ENCODE results near the gene RAB14.
"Not testable (repeated sequence)": the region's sequence is repeated elsewhere in the genome, so short reads cannot be mapped to it uniquely, and the experiment has no call there.

Gene RAB14

DNA sequence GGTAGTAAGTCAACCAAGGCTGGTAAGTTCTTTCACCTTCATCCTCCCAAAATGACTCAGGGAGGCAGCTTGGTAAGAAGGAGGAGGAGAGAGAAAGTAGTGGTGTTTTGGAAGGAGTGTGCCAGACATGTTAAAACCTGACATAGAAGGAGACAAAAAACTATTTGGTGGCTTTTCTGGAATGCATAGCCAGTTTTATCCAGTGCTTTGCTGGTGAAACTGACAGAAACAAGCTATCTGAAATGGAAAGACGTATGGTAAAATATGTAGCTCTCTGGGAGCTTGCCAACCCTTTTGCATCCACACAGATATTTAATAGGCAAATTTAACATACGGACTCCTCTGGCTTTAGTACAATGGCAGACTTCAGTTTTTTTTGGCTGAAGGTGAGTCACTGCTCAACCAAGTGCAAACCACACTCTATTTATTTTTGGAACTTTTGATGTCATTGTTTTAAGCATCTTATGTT is 45.4 kb downstream of the RAB14 start:
- no peak for DNase-seq (ENCODE audit: low read depth, low spot score)

DNA sequence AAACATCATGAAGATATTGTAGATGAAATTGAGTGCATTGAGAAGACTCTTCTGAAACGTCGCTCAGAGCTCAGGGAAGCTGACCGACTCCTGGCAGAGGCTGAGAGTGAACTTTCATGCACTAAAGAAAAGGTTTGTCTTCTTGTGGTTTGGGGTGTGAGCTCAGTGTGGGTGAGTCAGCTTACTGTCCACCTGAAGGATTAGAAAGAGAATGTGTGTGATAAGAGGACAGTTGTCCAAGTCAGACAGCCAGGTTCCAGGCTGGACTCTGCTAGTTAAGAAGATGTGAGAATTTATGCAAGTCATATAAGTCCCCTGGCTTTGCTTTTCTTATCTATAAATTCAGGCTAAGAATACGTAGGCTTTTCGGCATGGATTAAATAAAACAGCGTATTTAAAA is 46.9 kb downstream of the RAB14 start:
- DNase-seq (ENCODE audit: low read depth, low spot score), result no peak

DNA sequence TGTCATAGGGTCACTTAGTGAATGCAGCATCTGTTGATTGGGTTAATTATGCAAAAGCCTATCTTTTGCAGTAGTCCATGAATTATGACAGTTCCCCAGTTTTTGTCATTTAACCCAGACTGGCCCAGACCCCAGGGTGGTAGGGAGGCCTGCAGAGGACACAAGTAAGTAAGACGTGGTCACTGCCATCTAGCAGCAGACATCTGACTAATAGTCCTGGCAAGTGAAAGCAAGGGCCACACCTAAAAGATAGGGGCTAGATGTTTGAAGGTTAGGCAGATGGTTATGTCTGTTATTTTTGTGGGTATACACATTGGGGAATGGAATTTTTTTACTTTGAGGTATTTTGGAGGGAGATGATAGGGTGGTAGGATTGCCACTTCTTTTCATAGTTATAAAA is 48.0 kb downstream of the RAB14 start:
- DNase-seq (ENCODE audit: low read depth, low spot score), result no peak

DNA sequence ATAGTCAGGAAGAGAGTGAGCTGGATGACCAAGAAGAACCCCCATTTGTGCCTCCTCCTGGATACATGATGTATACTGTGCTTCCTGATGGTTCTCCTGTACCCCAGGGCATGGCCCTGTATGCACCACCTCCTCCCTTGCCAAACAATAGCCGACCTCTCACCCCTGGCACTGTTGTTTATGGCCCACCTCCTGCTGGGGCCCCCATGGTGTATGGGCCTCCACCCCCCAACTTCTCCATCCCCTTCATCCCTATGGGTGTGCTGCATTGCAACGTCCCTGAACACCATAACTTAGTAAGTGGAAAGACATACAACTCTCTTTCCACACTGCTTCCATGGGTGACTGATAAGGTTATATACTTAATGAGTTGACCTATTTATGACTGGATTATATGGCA is 51.5 kb downstream of the RAB14 start:
- no peak for DNase-seq (ENCODE audit: low read depth, low spot score)

DNA sequence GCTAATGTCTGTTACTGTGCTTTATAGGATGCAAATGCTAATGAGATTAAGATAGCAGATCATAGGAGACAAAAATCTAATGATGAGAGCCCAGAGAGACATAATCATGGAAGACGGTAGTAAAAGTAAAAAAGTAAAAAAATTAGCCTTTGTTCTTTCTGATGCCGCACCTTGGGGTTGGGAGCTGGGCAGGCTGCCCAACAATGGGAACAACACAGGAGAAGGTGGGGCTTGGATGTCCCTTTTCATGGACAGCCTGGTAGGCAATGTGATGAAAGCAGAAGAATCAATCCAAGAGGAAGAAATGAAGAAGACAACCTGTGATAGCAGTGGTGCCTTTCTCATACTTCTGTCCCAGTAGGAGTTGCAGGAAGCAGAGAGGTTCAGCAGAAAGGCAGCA is 57.2 kb downstream of the RAB14 start:
- DNase-seq (ENCODE audit: low read depth, low spot score), result no peak

DNA sequence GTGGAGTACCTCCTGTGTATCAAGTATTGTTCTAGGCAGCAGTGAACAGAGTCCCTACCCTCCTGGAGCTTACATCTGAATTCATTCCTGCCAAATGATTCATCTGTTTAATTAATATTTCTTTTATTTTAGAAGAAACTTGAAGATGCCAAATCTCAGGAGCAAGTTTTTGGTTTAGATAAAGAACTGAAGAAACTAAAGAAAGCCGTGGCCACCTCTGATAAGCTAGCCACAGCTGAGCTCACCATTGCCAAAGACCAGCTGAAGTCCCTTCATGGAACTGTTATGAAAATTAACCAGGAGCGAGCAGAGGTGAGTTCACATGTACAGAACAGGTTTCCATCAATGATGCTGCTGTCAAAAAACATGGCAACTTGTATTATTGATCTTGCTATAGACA is 57.9 kb downstream of the RAB14 start:
- DNase-seq (ENCODE audit: low read depth, low spot score), result no peak

DNA sequence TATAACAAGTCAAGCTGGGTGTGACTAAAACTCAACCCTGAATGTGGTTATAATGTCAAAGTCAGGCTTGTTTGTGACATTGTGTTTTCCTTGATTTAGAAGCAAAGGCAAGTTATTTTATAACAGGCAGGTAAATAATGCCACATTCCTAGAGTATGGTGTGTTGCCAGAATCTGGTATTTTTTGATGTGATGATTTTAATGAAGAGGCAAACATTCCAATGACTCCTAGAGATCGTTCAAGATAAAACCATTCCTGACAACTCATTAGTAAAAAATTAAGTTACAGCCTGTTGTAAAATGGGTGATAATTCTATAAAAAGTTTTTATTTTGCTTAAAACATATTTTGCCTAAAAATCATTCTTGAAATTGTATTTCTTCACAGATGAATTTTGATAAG is 60.0 kb downstream of the RAB14 start:
- no peak for DNase-seq (ENCODE audit: low read depth, low spot score)

DNA sequence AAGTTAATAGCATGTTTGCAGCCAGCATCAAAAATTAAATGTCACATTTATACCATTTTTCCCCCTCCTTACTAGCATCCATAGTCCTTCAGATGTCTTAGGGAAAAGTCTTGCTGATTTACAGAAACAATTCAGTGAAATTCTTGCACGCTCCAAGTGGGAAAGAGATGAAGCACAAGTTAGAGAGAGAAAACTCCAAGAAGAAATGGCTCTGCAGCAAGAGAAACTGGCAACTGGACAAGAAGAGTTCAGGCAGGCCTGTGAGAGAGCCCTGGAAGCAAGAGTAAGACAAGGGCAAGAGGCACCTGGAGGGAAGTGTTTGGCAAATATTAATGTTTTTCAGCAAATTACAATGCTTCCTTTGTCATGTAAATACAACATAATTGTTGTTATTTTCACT is 60.4 kb downstream of the RAB14 start:
- no peak for DNase-seq (ENCODE audit: low read depth, low spot score)

DNA sequence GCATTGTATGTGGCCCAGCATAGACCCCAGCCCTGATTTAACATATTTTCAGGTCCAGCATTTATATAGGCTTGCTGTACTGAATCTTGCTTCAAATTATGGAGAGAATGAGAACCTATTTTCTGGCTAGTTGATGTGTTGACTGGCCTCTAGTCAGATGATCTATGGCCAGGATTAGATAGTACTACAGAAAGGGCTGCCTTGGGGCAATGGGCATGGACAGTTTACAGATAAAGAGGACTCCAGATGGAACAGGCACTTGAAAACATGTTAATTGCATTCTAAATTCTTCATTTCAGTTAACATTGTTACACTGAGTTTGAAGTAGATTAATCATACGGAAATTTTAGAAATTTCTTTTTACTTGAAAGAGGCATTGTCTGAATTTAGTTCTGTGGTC is 61.5 kb downstream of the RAB14 start:
- DNase-seq (ENCODE audit: low read depth, low spot score), result no peak

DNA sequence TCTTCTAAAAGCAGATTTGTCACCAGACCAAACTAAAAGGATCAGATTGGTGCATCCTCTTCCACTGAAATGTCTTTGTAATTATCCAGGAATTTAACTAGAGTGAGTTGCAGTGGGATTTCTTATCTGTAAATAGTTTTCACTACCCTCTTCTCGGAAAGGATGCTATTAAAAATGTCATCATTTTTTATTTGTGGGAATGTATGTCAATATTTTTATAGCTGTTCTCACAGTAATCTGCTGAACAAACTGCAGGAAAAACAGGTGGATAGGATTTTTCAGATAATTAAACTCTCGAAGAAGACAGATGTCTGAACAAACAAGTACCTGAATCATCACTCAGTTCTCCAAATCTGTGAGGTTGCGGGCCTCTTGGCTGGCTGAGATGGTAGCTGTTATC is 62.7 kb downstream of the RAB14 start:
- no peak for DNase-seq (ENCODE audit: low read depth, low spot score)

DNA sequence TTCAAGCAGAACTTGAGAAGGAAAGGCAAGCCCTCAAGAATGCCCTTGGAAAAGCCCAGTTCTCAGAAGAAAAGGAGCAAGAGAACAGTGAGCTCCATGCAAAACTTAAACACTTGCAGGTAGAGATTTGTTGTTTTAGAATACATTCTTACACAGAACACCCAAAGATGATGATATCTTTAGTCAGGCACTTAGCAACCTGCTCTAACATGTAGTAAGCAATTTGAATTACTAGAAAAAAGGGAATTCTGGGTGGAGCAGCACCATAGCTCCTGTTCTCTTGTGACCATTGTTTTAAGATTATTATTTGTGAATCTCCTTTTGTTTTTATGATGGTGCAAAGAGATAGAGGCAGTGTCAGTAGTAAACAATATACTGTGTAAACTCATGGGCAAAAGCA is 63.1 kb downstream of the RAB14 start:
- DNase-seq (ENCODE audit: low read depth, low spot score), result no peak

DNA sequence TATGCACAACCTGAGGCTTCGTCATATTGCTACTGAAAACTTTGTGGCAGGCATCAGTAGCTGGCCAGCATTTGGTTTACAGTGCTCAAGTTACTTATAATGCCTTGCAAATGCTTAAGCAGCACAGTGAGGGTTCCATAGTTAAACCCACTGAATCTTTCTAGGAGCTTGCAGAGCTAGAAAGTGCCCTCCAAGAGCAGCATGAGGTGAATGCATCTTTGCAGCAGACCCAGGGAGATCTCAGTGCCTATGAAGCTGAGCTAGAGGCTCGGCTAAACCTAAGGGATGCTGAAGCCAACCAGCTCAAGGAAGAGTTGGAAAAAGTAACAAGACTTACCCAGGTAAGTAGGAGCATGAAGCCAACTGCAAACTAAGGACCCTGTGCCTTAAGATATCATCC is 66.0 kb downstream of the RAB14 start:
- no peak for DNase-seq (ENCODE audit: low read depth, low spot score)

DNA sequence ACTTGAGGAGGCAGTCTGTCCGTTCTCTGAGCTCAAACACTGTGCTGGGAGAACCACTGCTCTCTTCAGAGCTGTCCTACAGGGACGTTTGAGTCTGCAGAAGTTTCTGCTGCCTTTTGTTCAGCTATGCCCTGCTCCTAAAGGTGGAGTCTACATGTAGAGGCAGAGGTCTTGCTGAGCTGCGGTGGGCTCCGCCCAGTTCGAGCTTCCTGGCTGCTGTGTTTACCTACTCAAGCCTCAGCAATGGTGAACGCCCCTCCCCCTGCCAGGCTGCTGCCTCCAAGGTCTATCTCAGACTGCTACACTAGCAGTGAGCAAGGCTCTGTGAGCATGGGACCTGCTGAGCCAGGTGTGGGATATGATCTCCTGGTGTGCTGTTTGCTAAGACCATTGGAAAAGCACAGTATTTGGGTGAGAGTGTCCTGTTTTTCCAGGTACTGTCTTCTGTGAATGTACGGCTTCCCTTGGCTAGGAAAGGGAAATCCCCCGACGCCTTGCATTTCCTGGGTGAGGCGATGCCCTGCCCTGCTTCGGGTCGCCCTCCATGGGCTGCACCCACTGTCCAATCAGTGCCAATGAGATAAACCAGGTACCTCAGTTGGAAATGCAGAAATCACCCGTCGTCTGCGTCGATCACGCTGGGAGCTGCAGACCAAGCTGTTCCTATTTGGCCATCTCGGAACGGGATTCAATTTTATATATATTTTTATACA is 68.4 kb downstream of the RAB14 start:
- peak; percentile 15 for DNase-seq (ENCODE audit: low read depth, low spot score)

DNA sequence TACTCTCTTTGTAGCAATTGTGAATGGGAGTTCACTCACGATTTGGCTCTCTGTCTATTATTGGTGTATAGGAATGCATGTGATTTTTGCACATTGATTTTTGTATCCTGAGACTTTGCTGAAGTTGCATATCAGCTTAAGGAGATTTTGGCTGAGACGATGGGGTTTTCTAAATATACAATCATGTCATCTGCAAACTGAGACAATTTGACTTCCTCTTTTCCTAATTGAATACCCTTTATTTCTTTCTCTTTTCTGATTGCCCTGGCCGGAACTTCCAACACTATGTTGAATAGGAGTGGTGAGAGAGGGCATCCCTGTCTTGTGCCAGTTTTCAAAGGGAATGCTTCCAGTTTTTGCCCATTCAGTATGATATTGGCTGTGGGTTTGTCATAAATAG is 72.3 kb downstream of the RAB14 start:
- not testable (repeated sequence) for DNase-seq (ENCODE audit: low read depth, low spot score)
